Mesothelial cell of epicardium (in vitro differentiated cells): ENCODE measurements around the gene NMD3. TPM values are rescaled to one million over a fixed set of nuclear protein-coding genes. Genes with fewer than 3 reads are reported as not detected.
A peak's percentile ranks its signal among the peaks of the same experiment; 100 is the strongest.

Source experiments
- DNase-seq, 2 experiments: peaks; one replicate each; pipeline ENCODE4 v3.0.0; 2021; ENCODE audit warnings: low spot score in 2 of 2; ENCODE audit not compliant: unreplicated experiment in 2 of 2
- H3K27ac Mint-ChIP-seq: 2 replicates; pipeline ENCODE4 v1.8.0; 2021; ENCODE audit warnings: mixed read lengths
- H3K27me3 Mint-ChIP-seq: 2 replicates; pipeline ENCODE4 v1.8.0; 2021; ENCODE audit warnings: low read depth, mixed read lengths
- H3K36me3 Mint-ChIP-seq: 2 replicates; pipeline ENCODE4 v1.8.0; 2021; ENCODE audit warnings: mixed read lengths
- H3K4me1 Mint-ChIP-seq: 2 replicates; pipeline ENCODE4 v1.8.0; 2021; ENCODE audit warnings: mixed read lengths
- H3K4me3 Mint-ChIP-seq: 2 replicates; pipeline ENCODE4 v1.8.0; 2021; ENCODE audit warnings: mild to moderate bottlenecking, moderate library complexity, mixed read lengths
- H3K9me3 Mint-ChIP-seq: 2 replicates; pipeline ENCODE4 v1.8.0; 2021; ENCODE audit warnings: mixed read lengths
- total RNA-seq: library from RNA; stranded (reverse); gene quantifications from 3 replicates; pipeline ENCODE4 v1.2.1, GENCODE V29; 2021
- TF ChIP-seq, protein P1 (sequence below): fragments of 200-600 bp; sonication (generic); IDR thresholded peaks from one replicate; pipeline ENCODE4 v1.5.0; 2021; ENCODE audit warnings: antibody characterized with exemption; ENCODE audit not compliant: unreplicated experiment

Gene NMD3
- total RNA-seq, 1 donor from 2014 or later: 51.1 TPM

GRCh38 chr3:161212171-161212771 lies 8.8 kb upstream of the NMD3 start:
- no peaks in the 10 kb centered on the region for H3K27me3 Mint-ChIP-seq
- no peak overlapping the region for H3K27ac Mint-ChIP-seq
- TF ChIP-seq, protein P1, sequence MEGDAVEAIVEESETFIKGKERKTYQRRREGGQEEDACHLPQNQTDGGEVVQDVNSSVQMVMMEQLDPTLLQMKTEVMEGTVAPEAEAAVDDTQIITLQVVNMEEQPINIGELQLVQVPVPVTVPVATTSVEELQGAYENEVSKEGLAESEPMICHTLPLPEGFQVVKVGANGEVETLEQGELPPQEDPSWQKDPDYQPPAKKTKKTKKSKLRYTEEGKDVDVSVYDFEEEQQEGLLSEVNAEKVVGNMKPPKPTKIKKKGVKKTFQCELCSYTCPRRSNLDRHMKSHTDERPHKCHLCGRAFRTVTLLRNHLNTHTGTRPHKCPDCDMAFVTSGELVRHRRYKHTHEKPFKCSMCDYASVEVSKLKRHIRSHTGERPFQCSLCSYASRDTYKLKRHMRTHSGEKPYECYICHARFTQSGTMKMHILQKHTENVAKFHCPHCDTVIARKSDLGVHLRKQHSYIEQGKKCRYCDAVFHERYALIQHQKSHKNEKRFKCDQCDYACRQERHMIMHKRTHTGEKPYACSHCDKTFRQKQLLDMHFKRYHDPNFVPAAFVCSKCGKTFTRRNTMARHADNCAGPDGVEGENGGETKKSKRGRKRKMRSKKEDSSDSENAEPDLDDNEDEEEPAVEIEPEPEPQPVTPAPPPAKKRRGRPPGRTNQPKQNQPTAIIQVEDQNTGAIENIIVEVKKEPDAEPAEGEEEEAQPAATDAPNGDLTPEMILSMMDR: no peak
- H3K4me3 Mint-ChIP-seq: no peak overlapping the region
- no peaks in the 10 kb centered on the region for H3K4me1 Mint-ChIP-seq
- no peaks in the 10 kb centered on the region for H3K36me3 Mint-ChIP-seq
- no peaks in the 10 kb centered on the region for H3K9me3 Mint-ChIP-seq
- DNase-seq: no peak

DNA sequence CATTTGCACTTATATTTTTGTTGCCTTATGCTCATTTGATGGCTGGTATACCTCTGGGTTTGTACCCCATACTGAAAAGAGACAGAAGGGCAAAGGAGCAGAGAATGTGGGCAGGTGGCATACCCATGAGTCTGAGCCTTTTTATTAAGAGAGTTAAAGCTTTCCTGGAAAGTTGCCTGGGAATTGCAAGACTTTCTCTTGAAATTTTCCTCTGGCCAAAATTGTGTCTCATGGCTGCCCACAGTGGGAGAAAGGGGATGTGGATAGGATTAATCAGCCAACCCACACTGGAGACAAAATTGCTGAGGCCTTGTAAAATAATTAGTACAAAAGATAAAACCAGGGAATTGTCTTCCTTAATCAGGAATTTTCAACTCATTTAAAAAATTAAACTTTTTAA lies 8.2 kb upstream of the NMD3 start:
- no peaks in the 10 kb centered on the region for H3K4me1 Mint-ChIP-seq
- no peak overlapping the region for H3K27ac Mint-ChIP-seq
- H3K9me3 Mint-ChIP-seq: no peaks in the 10 kb centered on the region
- TF ChIP-seq, protein P1: no peak
- DNase-seq: no peak
- H3K36me3 Mint-ChIP-seq: no peaks in the 10 kb centered on the region
- no peak overlapping the region for H3K4me3 Mint-ChIP-seq
- H3K27me3 Mint-ChIP-seq: no peaks in the 10 kb centered on the region

DNA sequence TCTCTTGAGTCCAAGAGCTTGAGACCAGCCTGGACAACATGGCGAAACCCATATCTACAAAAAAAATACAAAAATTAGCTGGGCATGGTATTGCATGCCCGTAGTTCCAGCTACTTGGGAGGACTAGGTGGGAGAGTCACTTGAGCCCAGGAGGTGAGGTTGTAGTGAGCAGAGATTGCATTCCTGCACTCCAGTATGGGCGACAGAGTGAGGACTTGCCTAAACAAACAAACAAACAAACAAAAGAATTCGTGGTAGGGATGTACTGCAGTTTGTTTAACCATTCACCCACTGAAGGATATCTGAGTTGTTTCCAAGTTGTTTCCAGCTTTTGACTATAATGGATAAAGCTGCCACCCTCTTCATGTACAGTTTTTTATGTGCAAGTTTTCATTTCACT lies 7.5 kb upstream of the NMD3 start:
- Mint-ChIP-seq H3K27me3 (no peaks in the 10 kb centered on the region), H3K36me3 (no peaks in the 10 kb centered on the region), H3K4me1 (no peaks in the 10 kb centered on the region)

DNA sequence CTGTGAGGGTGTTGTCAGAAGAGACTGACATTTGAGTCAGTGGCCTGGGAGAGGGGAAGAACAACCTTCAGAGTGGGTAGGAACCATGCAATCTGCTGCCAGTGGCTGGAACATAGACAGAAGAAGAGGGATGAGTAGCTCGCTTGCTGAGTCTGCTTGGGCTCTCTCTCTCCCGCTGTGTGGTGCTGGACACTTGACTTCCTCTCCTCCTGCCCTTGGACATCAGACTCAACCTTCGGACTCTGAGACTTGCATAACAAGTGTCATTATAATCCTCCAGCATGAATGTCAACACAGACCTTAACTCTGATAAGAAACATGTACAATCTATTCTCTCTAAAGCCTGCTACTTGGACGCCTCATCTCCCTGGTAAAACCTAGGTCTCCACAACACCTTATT lies 5.9 kb upstream of the NMD3 start:
- peaks cover 4% of the 10 kb centered on the region for H3K9me3 Mint-ChIP-seq
- H3K27me3 Mint-ChIP-seq: no peaks in the 10 kb centered on the region
- H3K36me3 Mint-ChIP-seq: peaks cover 3% of the 10 kb centered on the region
- no peak overlapping the region for H3K27ac Mint-ChIP-seq
- DNase-seq: no peak
- TF ChIP-seq, protein P1: no peak
- H3K4me3 Mint-ChIP-seq: no peak overlapping the region
- H3K4me1 Mint-ChIP-seq: peaks cover 2% of the 10 kb centered on the region

More for the DNA sequence above, 7.5 kb upstream of the NMD3 start:
- Mint-ChIP-seq H3K9me3 (no peaks in the 10 kb centered on the region), H3K4me3 (no peak overlapping the region), H3K27ac (no peak overlapping the region)
- TF ChIP-seq, protein P1: no peak
- no peak for DNase-seq

- H3K4me3 Mint-ChIP-seq: no peak overlapping the region
- peaks cover 9% of the 10 kb centered on the region for H3K4me1 Mint-ChIP-seq
- TF ChIP-seq, protein P1: no peak
- no peak overlapping the region for H3K27ac Mint-ChIP-seq
- peaks cover 3% of the 10 kb centered on the region for H3K36me3 Mint-ChIP-seq
- H3K9me3 Mint-ChIP-seq: peaks cover 4% of the 10 kb centered on the region
- H3K27me3 Mint-ChIP-seq: no peaks in the 10 kb centered on the region
- no peak for DNase-seq
Measured at GRCh38 chr3:161217496-161217895, 3.6 kb upstream of the NMD3 start.

DNA sequence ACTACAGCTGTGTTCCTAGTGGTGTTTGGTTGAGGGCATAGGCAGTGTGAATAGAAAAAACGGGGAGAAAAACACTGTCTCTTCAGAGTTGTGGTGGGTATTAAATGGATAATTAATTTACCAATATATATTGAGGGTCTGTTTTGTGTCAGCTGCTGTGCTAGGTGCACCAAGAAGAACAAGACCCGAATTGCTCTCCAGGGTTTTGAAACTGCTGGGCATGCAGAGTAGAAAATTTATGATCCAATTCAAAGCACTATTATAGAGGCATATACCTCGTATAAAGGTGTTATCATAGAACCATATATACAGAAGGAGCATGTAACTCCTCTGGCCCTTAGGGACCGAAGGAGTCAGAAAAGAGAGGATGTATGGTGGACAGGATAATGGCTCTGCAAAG lies 1.6 kb upstream of the NMD3 start:
- Mint-ChIP-seq H3K27ac (peak overlapping the region; percentile 76), H3K4me3 (peak overlapping the region; percentile 50)
- no peak for DNase-seq

More for the DNA sequence above, 1.6 kb upstream of the NMD3 start:
- TF ChIP-seq, protein P1: no peak
- Mint-ChIP-seq H3K36me3 (peaks cover 3% of the 10 kb centered on the region), H3K4me1 (peaks cover 22% of the 10 kb centered on the region), H3K27me3 (no peaks in the 10 kb centered on the region), H3K9me3 (peaks cover 4% of the 10 kb centered on the region)
